GM19467 (cell line): ENCODE measurements around the gene C1QL4.

Experiments used
- ATAC-seq: cut with Tn5 transposase; IDR thresholded peaks from one replicate; pipeline ENCODE4 v1.9.1; 2021; ENCODE audit warnings: mild to moderate bottlenecking, moderate library complexity; ENCODE audit not compliant: unreplicated experiment

Gene C1QL4

GRCh38 chr12:49309386-49309785, 27.6 kb downstream of the C1QL4 start:
- no peak for ATAC-seq

DNA sequence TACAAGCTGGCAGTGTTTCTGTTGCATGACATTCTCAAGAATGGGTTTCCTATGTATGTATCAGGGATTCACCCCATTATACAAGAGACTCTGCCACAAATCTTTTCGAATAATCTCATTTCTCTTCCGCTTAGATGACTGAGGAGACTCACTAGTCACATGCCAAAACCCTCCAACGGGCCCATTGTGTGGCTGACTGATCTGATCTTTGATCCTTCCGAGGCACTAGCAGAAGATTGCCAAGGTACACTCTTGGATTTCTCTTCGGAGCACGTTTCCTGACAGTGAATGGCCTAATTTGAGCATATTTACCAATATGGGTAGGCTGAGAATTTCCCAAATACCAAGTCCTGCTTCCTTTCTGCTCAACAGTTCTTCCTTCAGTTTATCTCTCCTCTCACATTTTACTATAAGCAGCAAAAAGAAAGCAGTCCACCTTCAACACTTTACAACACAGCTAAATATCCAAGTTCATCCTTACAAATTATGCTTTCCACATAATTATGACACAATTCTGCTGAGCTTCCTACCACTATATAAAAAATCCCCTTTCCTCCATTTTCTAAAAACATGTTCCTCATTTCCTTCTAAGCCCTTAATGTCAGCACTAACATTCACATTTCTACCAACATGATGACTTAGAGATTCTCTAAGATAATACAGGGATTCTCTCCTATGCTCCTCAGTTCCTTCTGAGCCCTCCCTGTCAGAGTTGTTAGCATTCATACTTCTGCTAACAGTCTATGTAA, 31.1 kb downstream of the C1QL4 start:
- no peak for ATAC-seq

- ATAC-seq, result no peak
These were observed 32.8 kb downstream of the C1QL4 start for GRCh38 chr12:49304161-49304560.

GRCh38 chr12:49301760-49302159, 35.2 kb downstream of the C1QL4 start:
- no peak for ATAC-seq

DNA sequence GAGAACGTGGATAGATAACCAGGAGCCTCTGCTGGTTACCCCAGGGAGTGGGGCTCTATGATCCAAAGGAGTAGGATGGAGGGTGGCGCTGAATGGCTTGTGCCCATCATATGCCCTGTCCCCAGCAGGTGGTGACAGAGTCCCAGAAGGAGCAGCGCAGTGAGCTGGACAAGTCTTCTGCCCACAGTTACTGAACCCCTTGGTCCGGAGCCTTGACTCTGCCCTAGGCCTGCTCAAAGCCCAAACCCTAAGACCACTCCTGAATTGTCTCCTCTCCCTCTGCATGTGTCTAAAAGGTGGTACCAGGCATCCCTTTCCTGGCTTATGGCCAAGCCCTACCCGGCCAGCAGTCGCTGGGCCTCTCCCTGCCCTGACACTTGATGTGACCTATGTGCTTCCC, 38.8 kb downstream of the C1QL4 start:
- no peak for ATAC-seq

DNA sequence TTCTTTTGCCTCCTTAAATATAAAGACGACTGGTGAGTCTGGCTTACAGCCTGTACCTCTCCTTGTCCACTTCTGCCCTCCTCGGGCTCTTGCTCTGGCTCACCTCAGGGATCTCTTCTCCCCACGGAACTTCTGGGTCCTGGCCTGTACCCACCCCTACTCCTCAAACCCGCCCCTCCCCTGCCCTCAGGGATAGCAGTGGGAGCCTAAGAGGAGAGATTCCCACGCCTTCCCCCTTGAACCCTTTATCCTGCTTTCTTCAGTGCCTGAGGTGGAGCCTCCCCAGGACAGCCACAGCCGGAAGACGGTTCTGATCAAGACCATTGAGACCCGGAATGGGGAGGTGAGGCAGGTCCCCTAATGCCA, 39.3 kb downstream of the C1QL4 start:
- ATAC-seq, result no peak

DNA sequence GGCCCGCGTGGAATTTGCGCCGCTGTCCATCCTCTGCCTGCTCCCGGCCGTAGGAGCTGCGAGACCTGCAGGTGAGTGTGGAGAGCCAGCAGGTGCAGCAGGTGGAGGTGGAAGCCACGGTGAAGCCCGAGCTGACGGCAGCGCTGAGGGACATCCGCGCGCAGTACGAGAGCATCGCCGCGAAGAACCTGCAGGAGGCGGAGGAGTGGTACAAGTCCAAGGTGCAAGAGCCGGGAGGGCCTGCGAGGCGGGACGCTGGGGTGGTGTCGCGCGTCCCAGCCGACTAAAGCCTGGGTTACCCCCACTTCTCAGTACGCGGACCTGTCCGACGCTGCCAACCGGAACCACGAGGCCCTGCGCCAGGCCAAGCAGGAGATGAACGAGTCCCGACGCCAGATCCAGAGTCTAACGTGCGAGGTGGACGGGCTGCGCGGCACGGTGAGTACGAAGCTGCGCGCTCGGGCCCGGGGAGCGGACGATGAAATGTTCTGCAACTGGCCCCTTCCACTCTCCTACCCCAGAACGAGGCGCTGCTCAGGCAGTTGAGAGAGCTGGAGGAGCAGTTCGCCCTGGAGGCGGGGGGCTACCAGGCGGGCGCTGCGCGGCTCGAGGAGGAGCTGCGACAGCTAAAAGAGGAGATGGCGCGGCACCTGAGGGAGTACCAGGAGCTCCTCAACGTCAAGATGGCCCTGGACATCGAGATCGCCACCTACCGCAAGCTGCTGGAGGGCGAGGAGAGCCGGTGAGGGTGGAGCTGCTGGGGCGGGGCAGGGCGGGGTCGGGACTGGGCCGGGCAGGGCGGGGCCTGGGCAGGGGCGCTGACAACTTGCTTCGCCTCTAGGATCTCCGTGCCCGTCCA, 39.9 kb downstream of the C1QL4 start:
- no peak for ATAC-seq

DNA sequence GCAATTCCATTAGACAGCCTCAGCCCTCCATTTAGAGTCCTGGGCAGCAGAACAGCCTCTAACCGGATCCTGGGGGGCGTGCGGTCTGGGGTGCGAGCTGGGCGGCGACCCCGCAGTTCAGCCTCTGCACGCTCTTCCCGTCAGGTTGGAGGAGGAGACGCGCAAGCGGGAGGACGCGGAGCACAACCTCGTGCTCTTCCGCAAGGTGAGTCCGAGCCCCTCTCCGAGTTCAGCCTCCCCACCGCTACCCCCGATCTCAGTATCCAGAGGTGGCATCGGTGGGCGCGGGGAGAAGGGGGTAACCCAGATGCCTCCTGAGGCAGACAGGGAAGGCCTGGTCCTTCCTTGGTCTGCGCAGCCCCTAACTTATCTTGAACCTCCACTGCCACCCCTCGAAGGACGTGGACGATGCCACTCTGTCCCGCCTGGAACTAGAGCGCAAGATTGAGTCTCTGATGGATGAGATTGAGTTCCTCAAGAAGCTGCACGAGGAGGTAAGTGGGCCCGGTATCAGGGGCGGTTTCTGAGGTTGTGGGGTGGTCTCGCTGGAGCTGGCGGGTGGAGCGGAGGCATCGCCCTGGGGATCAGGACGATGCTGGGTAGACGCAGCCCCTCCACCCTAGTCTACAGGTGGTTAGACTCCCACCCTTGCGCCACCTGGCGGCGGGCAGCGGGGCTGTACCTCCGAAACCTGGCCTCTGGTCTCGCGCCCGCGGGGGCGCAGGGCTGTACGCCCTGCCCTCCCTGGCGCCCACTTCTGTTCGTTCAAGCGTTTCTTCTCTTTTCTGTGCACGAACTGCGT, 40.8 kb downstream of the C1QL4 start:
- no peak for ATAC-seq

DNA sequence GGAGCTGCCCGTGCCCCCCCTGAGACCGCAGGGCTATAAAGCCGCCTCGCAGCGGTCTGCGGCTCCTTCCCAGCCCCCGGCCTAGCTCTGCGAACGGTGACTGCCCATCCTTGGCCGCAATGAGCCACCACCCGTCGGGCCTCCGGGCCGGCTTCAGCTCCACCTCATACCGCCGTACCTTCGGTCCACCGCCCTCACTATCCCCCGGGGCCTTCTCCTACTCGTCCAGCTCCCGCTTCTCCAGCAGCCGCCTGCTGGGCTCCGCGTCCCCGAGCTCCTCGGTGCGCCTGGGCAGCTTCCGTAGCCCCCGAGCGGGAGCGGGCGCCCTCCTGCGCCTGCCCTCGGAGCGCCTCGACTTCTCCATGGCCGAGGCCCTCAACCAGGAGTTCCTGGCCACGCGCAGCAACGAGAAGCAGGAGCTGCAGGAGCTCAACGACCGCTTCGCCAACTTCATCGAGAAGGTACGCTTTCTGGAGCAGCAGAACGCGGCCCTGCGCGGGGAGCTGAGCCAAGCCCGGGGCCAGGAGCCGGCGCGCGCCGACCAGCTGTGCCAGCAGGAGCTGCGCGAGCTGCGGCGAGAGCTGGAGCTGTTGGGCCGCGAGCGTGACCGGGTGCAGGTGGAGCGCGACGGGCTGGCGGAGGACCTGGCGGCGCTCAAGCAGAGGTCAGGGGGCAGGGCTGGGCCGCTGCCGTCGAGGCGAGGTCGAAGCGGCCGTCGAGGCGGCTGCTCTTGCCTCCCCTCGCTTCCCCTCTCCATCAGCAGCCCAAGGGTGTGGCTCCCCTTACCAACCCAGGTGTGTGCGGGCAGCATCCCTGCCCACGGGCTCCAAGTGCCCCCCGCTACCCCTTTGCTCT, 41.7 kb downstream of the C1QL4 start, which contains the start of gene PRPH:
Gene PRPH, plus strand, starts transcription at position 66 of the 855 bp plus-strand sequence. Its CDS starts 54 bp downstream, at position 120.
- ATAC-seq, result no peak

- no peak for ATAC-seq
These were observed 42.2 kb downstream of the C1QL4 start for GRCh38 chr12:49294804-49295081.

- no peak for ATAC-seq
These were observed 42.7 kb downstream of the C1QL4 start for GRCh38 chr12:49294086-49294803.

- ATAC-seq, result no peak
These were observed 43.7 kb downstream of the C1QL4 start for GRCh38 chr12:49293056-49293956.

- ATAC-seq, result no peak
These were observed 44.3 kb downstream of the C1QL4 start for GRCh38 chr12:49292729-49293055.

DNA sequence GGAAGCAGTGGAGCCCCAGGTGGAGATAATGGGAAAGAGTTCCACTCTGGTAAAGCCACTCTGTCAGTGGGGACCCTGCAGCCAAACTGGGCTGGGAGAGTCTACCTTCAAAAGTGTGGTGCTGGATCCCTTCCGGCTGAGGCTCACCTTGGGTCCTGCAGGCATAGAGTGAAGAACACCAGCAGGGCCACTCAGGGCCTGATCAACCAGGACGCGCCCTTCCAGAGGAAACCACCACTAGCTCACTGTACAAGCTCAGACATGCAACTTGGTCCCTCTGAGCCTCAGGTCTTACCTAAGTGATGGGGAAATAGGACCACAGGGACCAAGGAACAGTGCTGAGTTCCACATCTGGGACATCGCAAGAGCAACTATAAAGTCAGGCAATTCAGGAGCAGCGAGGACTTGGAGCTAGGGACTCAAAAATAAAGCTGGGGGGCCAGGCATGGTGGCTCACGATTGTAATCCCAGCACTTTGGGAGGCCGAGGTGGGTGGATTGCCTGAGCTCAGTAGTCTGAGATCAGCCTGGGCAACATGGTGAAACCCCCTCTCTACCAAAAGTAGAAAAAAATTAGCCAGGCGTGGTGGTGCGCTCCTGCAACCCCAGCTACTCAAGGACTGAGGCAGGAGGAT, 47.9 kb downstream of the C1QL4 start:
- ATAC-seq, result no peak

GRCh38 chr12:49288412-49288853, 48.6 kb downstream of the C1QL4 start:
- no peak for ATAC-seq

DNA sequence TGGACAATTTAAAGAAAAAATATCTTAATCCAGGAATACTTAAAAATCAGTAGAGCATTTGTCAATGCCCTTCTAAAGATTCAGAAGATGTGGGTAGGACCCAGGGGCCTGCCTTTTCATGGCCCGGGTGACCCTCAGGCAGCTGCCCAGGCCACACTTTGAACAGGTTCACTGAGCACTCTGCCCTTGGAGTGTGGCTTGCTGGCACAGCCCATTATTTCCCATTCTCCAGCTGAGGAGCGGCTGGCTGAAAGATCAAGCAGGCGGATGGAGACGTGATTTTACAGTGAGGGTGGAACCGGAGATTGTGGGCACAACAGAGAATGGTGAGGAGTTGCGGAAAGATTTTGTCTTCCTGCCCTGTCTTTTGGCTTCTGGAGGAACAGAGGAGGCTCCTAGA, 49.1 kb downstream of the C1QL4 start:
- no peak for ATAC-seq

DNA sequence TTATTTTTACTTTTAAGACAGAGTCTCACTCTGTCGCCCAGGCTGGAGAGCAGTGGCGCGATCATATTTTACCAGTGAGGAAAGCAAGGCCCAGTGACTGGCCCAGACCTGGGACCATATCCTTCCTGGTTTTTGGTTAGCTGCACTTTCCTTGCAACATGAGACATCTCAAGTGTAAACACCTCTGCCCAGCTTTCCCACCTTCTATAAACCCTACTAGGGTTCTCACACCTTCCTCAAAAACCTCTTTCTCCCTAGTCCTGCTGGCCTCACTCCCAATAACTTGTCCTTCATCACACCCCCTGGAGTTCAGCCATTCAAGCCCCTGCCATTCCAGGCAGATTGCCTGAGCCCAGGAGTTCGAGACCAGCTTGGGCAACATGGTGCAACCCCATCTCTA, 52.3 kb downstream of the C1QL4 start:
- no peak for ATAC-seq

DNA sequence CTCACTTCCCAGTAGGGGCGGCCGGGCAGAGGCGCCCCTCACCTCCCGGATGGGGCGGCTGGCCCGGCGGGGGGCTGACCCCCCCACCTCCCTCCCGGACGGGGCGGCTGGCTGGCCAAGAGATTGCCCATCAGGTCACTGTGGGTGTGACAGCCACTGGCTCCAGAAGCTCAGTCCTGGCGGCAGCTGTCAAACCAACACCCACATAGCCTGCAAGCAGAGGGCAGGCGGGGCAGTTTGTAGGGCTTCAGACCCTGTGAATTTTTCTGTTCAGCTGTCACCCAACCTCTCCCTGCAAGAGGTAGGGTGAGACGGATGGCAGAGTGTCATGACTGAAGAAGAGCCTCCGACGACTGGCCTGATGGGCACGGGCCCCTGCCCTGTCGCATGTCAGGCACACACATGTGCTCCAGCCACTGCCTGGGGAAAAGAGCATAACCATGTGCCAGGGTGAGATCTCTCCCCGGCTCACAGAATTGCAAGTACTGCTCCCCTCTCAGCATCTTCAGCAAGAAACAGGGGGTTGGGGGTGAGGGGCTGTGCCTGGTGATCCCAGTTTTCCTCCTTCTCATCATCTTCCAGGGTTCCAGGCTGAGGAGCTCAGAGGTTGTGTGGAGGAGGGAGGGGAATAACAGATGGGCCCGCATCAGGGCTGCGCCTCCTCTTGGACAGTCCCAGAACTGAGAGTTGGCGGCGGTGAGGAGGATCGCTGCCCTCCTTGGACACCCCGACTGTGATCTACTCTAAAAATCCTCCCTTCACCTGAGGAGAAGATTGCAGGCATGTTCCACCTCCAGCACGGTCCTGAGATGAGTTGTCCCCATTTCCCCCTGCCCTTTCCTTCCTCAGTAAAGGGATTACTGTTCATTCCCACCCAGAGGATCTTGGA, 53.2 kb downstream of the C1QL4 start:
- no peak for ATAC-seq
